Mucosa of rectum (tissue), 2 donors: ENCODE measurements around the gene APLN.

ENCODE experiments used
- H3K27ac ChIP-seq, 2 donors: one replicate each; pipeline ENCODE4 v1.7.0; 2013; ENCODE audit warnings: inconsistent platforms in 2 of 2, low read depth in 2 of 2, low read length in 2 of 2
- H3K27me3 ChIP-seq, 2 donors: one replicate each; pipeline ENCODE4 v1.7.0; 2013; ENCODE audit warnings: low read length in 2 of 2; ENCODE audit not compliant: control insufficient read depth in 2 of 2, insufficient read depth in 2 of 2
- H3K36me3 ChIP-seq, 2 donors: one replicate each; pipeline ENCODE4 v1.7.0; 2013; ENCODE audit warnings: low read length in 2 of 2; ENCODE audit not compliant: control insufficient read depth in 2 of 2, insufficient read depth in 2 of 2
- H3K4me1 ChIP-seq, 2 donors: one replicate each; pipeline ENCODE4 v1.7.0; 2013; ENCODE audit warnings: low read length in 2 of 2, mild to moderate bottlenecking in 1 of 2; ENCODE audit not compliant: control insufficient read depth in 2 of 2, insufficient read depth in 2 of 2
- H3K4me3 ChIP-seq, 2 donors: one replicate each; pipeline ENCODE4 v1.7.0; 2013; ENCODE audit warnings: low read length in 2 of 2
- H3K9ac ChIP-seq, 2 donors: one replicate each; pipeline ENCODE4 v1.7.0; 2013; ENCODE audit warnings: low read length in 2 of 2, low read depth in 1 of 2, mild to moderate bottlenecking in 1 of 2
- H3K9me3 ChIP-seq, 2 donors: one replicate each; pipeline ENCODE4 v1.7.0; 2013; ENCODE audit warnings: low read length in 2 of 2; ENCODE audit not compliant: control insufficient read depth in 2 of 2
- donor health status: healthy.
- donor health status: Normal muscosa, but diverticular disease.

Gene APLN

DNA sequence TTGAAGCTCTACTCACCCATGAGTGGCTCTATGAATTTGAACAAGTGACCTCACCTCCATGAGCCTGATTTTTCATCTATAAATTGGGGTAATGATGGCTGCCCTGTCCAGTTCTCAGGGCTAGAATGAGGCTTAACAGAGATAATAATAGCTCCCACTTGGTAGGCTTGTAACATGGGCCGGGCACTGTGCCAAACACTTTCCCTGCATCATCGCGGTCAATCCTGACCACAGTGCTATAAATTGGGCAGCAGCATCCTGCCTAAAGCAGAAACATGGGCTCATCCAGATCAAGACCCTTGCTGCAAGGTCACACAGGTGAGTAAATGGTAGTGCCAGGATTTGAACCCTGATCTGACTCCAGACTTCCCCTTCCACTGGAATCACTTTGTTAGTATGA lies 12.8 kb downstream of the APLN start:
- H3K4me1 ChIP-seq, result peaks cover 4 to 5% of the 10 kb centered on the region in 2 donors
- H3K36me3 ChIP-seq, result no peaks in the 10 kb centered on the region
- no peaks in the 10 kb centered on the region for H3K9me3 ChIP-seq
- no peak overlapping the region for H3K9ac ChIP-seq
- no peak overlapping the region for H3K4me3 ChIP-seq
- H3K27ac ChIP-seq, result no peak overlapping the region
- peaks cover 0 to 9% of the 10 kb centered on the region in 2 donors for H3K27me3 ChIP-seq

DNA sequence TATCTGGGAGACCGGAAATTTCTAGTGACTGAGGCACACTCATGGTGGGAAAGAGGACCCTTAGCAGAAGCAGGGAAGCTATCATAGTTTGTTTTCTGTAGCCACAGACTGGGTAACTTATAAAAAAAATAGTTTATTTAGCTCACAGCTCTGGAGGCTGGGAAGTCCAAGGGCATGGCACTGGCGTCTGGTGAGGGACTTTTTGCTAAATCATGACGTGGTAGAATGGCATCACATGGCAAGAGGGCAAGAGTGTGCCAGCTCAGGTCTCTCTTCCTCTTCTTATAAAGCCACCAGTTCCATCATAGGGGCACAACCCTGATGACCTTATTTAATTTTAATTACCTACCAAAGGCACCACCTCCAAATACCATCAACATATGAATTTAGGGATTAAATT lies 13.3 kb downstream of the APLN start:
- Histone ChIP-seq H3K9ac (no peak overlapping the region), H3K4me3 (no peak overlapping the region), H3K27ac (no peak overlapping the region), H3K27me3 (peaks cover 0 to 8% of the 10 kb centered on the region in 2 donors), H3K36me3 (no peaks in the 10 kb centered on the region), H3K9me3 (no peaks in the 10 kb centered on the region), H3K4me1 (peaks cover 5 to 6% of the 10 kb centered on the region in 2 donors)

DNA sequence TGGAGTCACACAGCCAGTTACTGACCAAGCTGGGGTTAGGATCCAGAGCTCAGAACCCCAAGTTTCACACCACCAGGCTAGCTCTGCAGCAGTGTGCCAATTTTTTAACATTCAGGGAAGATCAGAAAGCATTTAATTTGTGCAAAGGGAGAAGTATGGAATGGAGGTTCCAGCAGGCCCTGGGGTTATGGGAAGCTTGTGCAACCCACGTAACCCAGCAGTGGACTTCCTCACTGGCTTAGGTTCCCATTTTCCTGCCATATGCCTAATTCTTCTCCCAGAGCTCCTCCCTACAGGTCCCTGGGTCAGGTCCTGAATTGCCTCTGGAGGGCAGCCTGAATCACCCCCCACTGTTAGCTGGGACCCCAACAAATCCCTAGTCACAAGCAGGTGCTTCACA lies 14.0 kb downstream of the APLN start:
- H3K27me3 ChIP-seq, result peaks cover 0 to 7% of the 10 kb centered on the region in 2 donors
- H3K9ac ChIP-seq, result no peak overlapping the region
- H3K9me3 ChIP-seq, result no peaks in the 10 kb centered on the region
- no peak overlapping the region for H3K4me3 ChIP-seq
- no peak overlapping the region for H3K27ac ChIP-seq
- no peaks in the 10 kb centered on the region for H3K36me3 ChIP-seq
- H3K4me1 ChIP-seq, result peaks cover 6 to 12% of the 10 kb centered on the region in 2 donors

DNA sequence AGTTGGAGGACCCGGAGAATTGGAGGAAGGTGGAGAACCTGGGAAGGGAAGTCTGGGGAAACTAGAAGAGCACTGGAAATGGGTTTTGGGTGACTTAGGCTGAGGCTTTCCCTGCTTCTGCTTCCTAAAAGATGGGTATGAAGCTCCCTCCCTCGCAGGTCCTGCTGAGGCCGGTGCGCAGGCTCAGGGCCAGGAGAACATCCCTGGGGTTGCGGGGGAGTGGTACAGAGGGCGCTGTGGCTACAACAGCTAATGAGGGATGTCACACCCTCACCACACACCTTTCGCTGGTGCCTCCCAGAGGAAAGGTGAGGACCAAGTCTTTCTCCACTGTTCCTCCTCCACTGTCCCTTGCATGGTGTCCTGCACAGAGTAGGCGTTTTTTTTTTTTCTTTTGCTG lies 15.8 kb downstream of the APLN start:
- H3K9ac ChIP-seq, result no peak overlapping the region
- H3K27ac ChIP-seq, result no peak overlapping the region
- no peaks in the 10 kb centered on the region for H3K36me3 ChIP-seq
- H3K27me3 ChIP-seq, result peaks cover 0 to 7% of the 10 kb centered on the region in 2 donors
- H3K9me3 ChIP-seq, result no peaks in the 10 kb centered on the region
- peaks cover 6 to 12% of the 10 kb centered on the region in 2 donors for H3K4me1 ChIP-seq
- no peak overlapping the region for H3K4me3 ChIP-seq

DNA sequence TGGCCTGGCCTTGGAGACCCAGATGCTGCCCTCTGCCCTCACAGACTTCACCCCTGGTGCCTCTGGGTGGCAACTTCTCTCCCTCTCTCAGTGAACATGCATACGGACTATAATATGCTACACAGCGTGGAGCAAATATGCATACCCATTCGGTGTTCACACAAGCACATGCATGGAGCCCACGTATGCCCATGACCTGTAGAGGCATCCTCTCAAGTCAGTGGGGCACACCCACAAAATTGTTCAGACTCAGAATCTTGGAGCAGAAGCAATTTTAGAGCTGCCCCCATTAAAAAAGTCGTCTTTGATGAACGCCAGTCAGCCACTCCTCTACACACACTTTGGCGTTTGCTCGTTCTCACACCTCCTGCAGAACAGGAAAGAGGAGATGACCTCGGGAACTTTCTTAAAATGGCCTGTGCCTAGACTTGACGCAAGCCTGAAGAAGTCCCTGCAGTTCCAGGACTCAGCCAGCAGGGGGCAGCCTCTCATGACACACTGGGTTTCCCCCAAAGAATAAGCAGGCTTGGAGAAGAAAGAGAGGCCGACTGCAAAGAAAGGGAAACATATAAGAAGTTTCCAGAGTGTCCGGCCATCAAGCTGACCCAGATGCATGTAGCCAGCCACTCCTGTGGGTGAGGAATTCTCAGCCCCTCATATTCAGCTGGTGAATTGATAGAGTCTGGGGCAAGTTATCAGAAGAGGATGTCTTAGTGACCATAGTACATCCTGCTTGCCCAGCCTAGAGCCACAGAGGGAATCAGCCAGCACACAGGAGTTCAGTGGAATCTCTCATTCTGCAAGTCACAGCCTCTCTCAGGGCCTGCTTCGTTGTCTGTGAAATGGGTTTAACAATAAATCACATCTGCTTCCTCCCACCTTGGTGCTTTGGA lies 17.3 kb downstream of the APLN start:
- peak overlapping the region; percentile 59 to 63 for H3K27ac ChIP-seq
- no peaks in the 10 kb centered on the region for H3K9me3 ChIP-seq
- H3K36me3 ChIP-seq, result no peaks in the 10 kb centered on the region
- H3K4me3 ChIP-seq, result no peak overlapping the region
- peaks cover 6 to 12% of the 10 kb centered on the region in 2 donors for H3K4me1 ChIP-seq
- no peak overlapping the region for H3K9ac ChIP-seq
- peaks cover 0 to 7% of the 10 kb centered on the region in 2 donors for H3K27me3 ChIP-seq

DNA sequence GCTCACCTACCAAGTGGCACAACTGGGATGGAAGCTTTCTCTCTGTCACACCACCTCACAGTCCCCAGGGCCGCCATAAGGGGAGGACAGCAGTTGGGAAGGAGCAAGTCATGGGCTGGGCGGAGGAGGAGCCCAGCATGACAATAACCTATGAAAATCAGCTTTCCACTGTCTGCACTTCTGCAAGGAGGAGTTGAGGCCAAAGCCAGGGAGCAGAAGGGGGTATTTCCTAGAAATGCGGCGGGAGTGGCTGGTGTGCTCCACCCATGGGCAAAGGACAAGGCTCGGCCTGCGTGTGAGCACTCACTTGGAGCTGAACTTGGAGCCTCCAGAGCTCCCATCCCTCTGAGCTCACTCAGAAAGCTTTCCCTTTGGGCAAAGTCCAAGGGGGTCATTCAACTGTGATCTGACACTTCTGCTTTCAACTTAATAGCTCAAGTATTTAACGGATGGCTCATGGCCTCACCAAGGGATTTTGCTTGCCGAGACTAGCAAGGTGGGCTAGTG lies 18.5 kb downstream of the APLN start:
- H3K9me3 ChIP-seq, result no peaks in the 10 kb centered on the region
- no peak overlapping the region for H3K4me3 ChIP-seq
- peaks cover 6 to 12% of the 10 kb centered on the region in 2 donors for H3K4me1 ChIP-seq
- no peak overlapping the region for H3K9ac ChIP-seq
- no peaks in the 10 kb centered on the region for H3K36me3 ChIP-seq
- peaks cover 0 to 7% of the 10 kb centered on the region in 2 donors for H3K27me3 ChIP-seq
- H3K27ac ChIP-seq, result peak overlapping the region; percentile 64 to 69

DNA sequence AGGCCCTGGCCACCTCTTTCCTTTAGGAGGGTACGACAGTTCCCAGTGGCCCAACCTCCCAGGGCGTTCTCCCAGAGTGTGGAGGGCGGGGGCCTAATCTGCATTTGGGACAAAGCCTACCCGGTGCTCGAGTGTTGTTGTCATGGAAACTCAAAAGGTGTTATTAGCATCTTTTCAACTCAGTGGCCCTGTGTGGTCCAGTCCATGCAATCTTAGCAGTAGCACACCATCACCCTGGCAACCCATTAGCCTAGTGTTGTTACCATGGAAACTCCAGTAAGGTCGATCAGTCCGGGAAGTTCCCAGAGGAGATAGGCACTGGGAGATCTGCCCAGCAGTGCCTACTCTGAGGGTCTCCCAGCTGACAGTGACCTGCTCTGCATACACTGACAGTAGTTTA lies 20.2 kb downstream of the APLN start:
- Histone ChIP-seq H3K4me3 (no peak overlapping the region), H3K9me3 (no peaks in the 10 kb centered on the region), H3K9ac (no peak overlapping the region), H3K27me3 (peaks cover 0 to 3% of the 10 kb centered on the region in 2 donors), H3K4me1 (peaks cover 6 to 12% of the 10 kb centered on the region in 2 donors), H3K27ac (no peak overlapping the region), H3K36me3 (no peaks in the 10 kb centered on the region)

DNA sequence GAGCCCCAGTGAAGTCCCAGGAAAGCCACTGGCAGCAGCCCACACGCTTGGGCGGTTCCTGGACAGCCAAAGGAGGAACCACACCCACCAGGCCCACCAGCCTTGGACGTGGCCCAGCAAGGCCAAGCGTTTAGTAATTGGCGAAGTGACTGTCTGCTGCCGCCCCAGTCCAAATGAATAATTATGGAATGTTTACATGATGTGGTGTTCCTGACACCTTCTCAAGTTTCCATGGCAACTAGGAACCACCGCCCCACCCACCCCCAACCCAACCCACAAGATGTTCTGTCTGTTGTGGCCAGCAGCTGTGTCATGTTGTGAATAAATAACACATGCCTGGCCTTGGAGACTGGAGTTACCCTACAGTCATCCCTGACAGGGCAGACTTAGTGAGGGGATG lies 22.3 kb downstream of the APLN start:
- H3K4me1 ChIP-seq, result peaks cover 6 to 12% of the 10 kb centered on the region in 2 donors
- no peak overlapping the region for H3K9ac ChIP-seq
- no peak overlapping the region for H3K27ac ChIP-seq
- no peaks in the 10 kb centered on the region for H3K9me3 ChIP-seq
- H3K36me3 ChIP-seq, result no peaks in the 10 kb centered on the region
- H3K4me3 ChIP-seq, result no peak overlapping the region
- peaks cover 0 to 3% of the 10 kb centered on the region in 2 donors for H3K27me3 ChIP-seq

DNA sequence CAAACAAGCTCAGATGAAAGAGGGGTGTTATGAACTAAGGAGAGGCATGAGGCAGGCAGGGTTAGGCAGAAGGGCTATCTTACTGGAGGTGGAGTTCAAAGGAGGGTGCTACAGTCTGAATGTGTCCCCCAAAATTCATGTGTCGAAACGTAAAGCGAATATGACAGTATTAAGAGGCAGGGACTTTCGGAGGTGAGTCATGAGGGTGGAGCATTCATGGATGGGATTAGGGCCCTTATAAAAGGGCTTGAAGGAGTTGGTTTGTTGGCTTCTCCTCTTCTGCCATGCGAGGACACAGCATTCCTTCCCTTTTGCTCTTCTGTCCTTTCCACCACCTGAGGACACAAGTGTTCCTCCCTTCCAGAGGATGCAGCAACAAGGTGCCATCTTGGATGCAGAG lies 22.9 kb downstream of the APLN start:
- Histone ChIP-seq H3K27me3 (peaks cover 0 to 3% of the 10 kb centered on the region in 2 donors), H3K27ac (no peak overlapping the region), H3K9ac (no peak overlapping the region), H3K9me3 (no peaks in the 10 kb centered on the region), H3K4me1 (peaks cover 2 to 7% of the 10 kb centered on the region in 2 donors), H3K4me3 (no peak overlapping the region), H3K36me3 (no peaks in the 10 kb centered on the region)

DNA sequence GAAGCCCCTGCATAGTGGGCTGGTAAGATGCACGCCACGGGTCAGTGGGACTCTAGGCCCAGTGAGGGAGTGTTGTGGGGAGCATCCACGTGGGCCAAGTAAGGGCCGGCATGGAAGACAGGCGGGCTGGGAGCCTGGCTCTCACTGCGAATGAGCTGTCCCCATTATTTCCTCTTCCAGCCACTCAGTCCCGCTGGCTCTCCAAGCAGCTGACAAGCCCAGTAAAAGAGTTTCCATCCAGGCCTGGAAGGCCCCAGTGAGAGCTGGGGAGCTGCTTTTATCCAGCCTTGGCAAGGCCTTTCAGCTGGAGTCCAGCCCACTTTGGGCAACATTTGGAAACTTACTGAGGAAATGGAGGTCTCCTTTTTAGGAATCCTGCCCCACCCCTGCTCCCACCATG lies 24.9 kb downstream of the APLN start:
- Histone ChIP-seq H3K4me3 (no peak overlapping the region), H3K9ac (no peak overlapping the region), H3K27ac (no peak overlapping the region), H3K4me1 (no peaks in the 10 kb centered on the region), H3K9me3 (no peaks in the 10 kb centered on the region), H3K27me3 (no peaks in the 10 kb centered on the region), H3K36me3 (no peaks in the 10 kb centered on the region)
